A549 (cell line): ENCODE data around the gene SYP. TPM values are rescaled to one million over a fixed set of nuclear protein-coding genes. Genes with fewer than 3 reads are reported as not detected.

Experiments used
- ATAC-seq, 2 experiments: fragments of 200-7000 bp in 1 of 2; fragments of >200 bp in 1 of 2; cut with Nextera tagmentation in 1 of 2; cut with Tn5 transposase in 1 of 2; 3 replicates each; pipeline versions ENCODE4 v1.8.0 to v1.9.1; 2018 to 2020; ENCODE audit warnings: mild to moderate bottlenecking in 1 of 2, moderate library complexity in 1 of 2
- CTCF ChIA-PET: fragments of 300-600 bp; sonication (Branson Sonifier 250); formaldehyde crosslinking; extraction: SDS; loops from one replicate; lab custom pipeline; 2021; ENCODE audit warnings: antibody characterized with exemption, inconsistent platforms; lab: Yijun Ruan, JAX
- POLR2A ChIA-PET: fragments of 350-600 bp; formaldehyde crosslinking; extraction: SDS; loops from one replicate; lab custom pipeline; 2021; ENCODE audit warnings: antibody characterized with exemption, inconsistent platforms; lab: Yijun Ruan, JAX
- DNase-seq, 2 experiments: peaks; one replicate each; pipeline versions ENCODE4 v3.0.0 to v3.0.0-alpha.2; 2011 to 2016; ENCODE audit warnings: low read depth in 1 of 2, low spot score in 1 of 2
- FAIRE-seq: peaks from 2 replicates; lab custom pipeline; 2011; peaks lifted over from hg19 to GRCh38; lab: Jason Lieb, UNC
- H3K27ac ChIP-seq, 2 experiments: fragments of >200 bp; sonication (Bioruptor Twin); formaldehyde crosslinking; 3 replicates each; pipeline ENCODE4 v1.5.1; 2016 to 2017
- H3K4me1 ChIP-seq: fragments of >200 bp; sonication (Bioruptor Twin); formaldehyde crosslinking; 3 replicates; pipeline ENCODE4 v1.6.1; 2016
- H3K4me2 ChIP-seq: fragments of >200 bp; sonication (Bioruptor Twin); formaldehyde crosslinking; 3 replicates; pipeline ENCODE4 v1.6.1; 2016
- H3K4me3 ChIP-seq: fragments of >200 bp; sonication (Bioruptor Twin); formaldehyde crosslinking; 3 replicates; pipeline ENCODE4 v1.5.1; 2016
- H3K9me3 ChIP-seq: fragments of >200 bp; sonication (Bioruptor Twin); formaldehyde crosslinking; 3 replicates; pipeline ENCODE4 v1.6.1; 2016
- CBX8 ChIP-seq: fragments of 200-600 bp; sonication (generic); IDR thresholded peaks from 2 replicates; pipeline ENCODE4 v1.6.1; 2016
- CEBPB ChIP-seq, 2 experiments: fragments of >200 bp in 1 of 2; sonication (Bioruptor Twin) in 1 of 2; formaldehyde crosslinking in 1 of 2; IDR thresholded peaks; 2 replicates each; pipeline ENCODE4 v1.6.1; 2012 to 2016
- CHD2 ChIP-seq: fragments of 150-350 bp; IDR thresholded peaks from 2 replicates; pipeline ENCODE4 v1.6.1; 2014; ENCODE audit warnings: low read length; ENCODE audit not compliant: partially characterized antibody
- CHD4 ChIP-seq: fragments of 200-600 bp; sonication (generic); IDR thresholded peaks from 2 replicates; pipeline ENCODE4 v1.6.1; 2016; ENCODE audit warnings: antibody characterized with exemption, mild to moderate bottlenecking, borderline replicate concordance
- EP300 ChIP-seq, 2 experiments: fragments of >200 bp; sonication (Bioruptor Twin); formaldehyde crosslinking; IDR thresholded peaks; 2 replicates in 1 of 2; 3 replicates in 1 of 2; pipeline ENCODE4 v1.6.1; 2016 to 2017
- FOSB ChIP-seq: fragments of 250-450 bp; sonication (Bioruptor Pico); IDR thresholded peaks from 2 replicates; pipeline ENCODE4 v1.5.0; 2020; ENCODE audit warnings: mild to moderate bottlenecking, moderate library complexity
- FOSL2 ChIP-seq, 2 experiments: fragments of 450-650 bp in 1 of 2; fragments of >200 bp in 1 of 2; sonication (Bioruptor Twin) in 1 of 2; formaldehyde crosslinking; IDR thresholded peaks; 2 replicates each; pipeline versions ENCODE4 v1.5.0 to v1.6.1; 2016 to 2020; ENCODE audit warnings: mild to moderate bottlenecking in 1 of 2, moderate library complexity in 1 of 2
- GATA3 ChIP-seq: IDR thresholded peaks from 2 replicates; pipeline ENCODE4 v1.6.1; 2012; ENCODE audit warnings: borderline replicate concordance
- HDAC2 ChIP-seq: fragments of 200-600 bp; sonication (generic); IDR thresholded peaks from 2 replicates; pipeline ENCODE4 v1.6.1; 2016
- JUN ChIP-seq, 2 experiments: fragments of >200 bp; sonication (Bioruptor Twin); formaldehyde crosslinking; IDR thresholded peaks; 2 replicates in 1 of 2; 3 replicates in 1 of 2; pipeline ENCODE4 v1.6.1; 2016 to 2017
- MAFK ChIP-seq: fragments of 450-650 bp; IDR thresholded peaks from 2 replicates; pipeline ENCODE4 v1.6.1; 2014; ENCODE audit not compliant: partially characterized antibody
- POLR2A ChIP-seq: IDR thresholded peaks from 2 replicates; pipeline ENCODE4 v1.6.1; 2012; ENCODE audit warnings: mild to moderate bottlenecking, low read length
- RAD21 ChIP-seq, 2 experiments: fragments of >200 bp in 1 of 2; sonication (Bioruptor Twin) in 1 of 2; formaldehyde crosslinking in 1 of 2; IDR thresholded peaks in 1 of 2; conservative IDR thresholded peaks in 1 of 2; 2 replicates in 1 of 2; 3 replicates in 1 of 2; pipeline ENCODE4 v1.6.1; 2012 to 2018; ENCODE audit warnings: inconsistent platforms in 1 of 2
- RCOR1 ChIP-seq: fragments of 150-350 bp; IDR thresholded peaks from 2 replicates; pipeline ENCODE4 v1.6.1; 2014; ENCODE audit warnings: antibody characterized with exemption, low read length, low read depth
- REST ChIP-seq: fragments of 200-600 bp; sonication (generic); IDR thresholded peaks from 2 replicates; pipeline ENCODE4 v1.6.1; 2016; ENCODE audit warnings: antibody characterized with exemption, mild to moderate bottlenecking, moderate library complexity
- RFX5 ChIP-seq: fragments of 450-650 bp; IDR thresholded peaks from 2 replicates; pipeline ENCODE4 v1.7.1; 2014; ENCODE audit warnings: antibody characterized with exemption, mild to moderate bottlenecking, moderate library complexity
- RNF2 ChIP-seq: fragments of 200-600 bp; sonication (generic); IDR thresholded peaks from 2 replicates; pipeline ENCODE4 v1.6.1; 2016; ENCODE audit warnings: low read depth, mild to moderate bottlenecking, antibody characterized with exemption, moderate library complexity, borderline replicate concordance
- ZNF302 ChIP-seq: fragments of 250-450 bp; sonication (Bioruptor Pico); IDR thresholded peaks from 2 replicates; pipeline ENCODE4 v1.9.0; 2021; ENCODE audit warnings: inconsistent platforms, mild to moderate bottlenecking, moderate library complexity
- WGBS: methylation state at CpG from one replicate; pipeline ENCODE4 v1.1.6; 2017; ENCODE audit errors: missing lambda C conversion rate; 5-methylcytosine and 5-hydroxymethylcytosine counted together
- polyA plus RNA-seq, 4 experiments: library from polyadenylated mRNA; depleted of rRNA in 3 of 4; stranded (reverse); fragments of >200 nt; fragmentation: RNase III in 1 of 4; extraction: RNeasy Plus Mini Kit Qiagen cat#74134 plus additional on column Dnase treatment in 1 of 4; gene quantifications; 2 replicates in 3 of 4; 3 replicates in 1 of 4; pipeline ENCODE4 v1.2.3, GENCODE V29; 2011 to 2017
- TF ChIP-seq, protein P1 (sequence below): fragments of 250-450 bp; sonication (Bioruptor Pico); IDR thresholded peaks from 2 replicates; pipeline ENCODE4 v1.5.0; 2021; ENCODE audit warnings: mild to moderate bottlenecking, moderate library complexity, borderline replicate concordance
- TF ChIP-seq, protein P2 (sequence below): IDR thresholded peaks from 2 replicates; pipeline ENCODE4 v1.6.1; 2012
- TF ChIP-seq, protein P3 (sequence below): fragments of >200 bp; sonication (Bioruptor Twin); formaldehyde crosslinking; IDR thresholded peaks from 3 replicates; pipeline ENCODE4 v1.6.1; 2016
- TF ChIP-seq, protein P4 (sequence below): fragments of 250-450 bp; sonication (Bioruptor Pico); IDR thresholded peaks from 2 replicates; pipeline ENCODE4 v1.5.0; 2020; ENCODE audit warnings: low read depth, mild to moderate bottlenecking, moderate library complexity
- TF ChIP-seq, protein P5 (sequence below): IDR thresholded peaks from 2 replicates; pipeline ENCODE4 v1.6.1; 2012; ENCODE audit warnings: low read depth, borderline replicate concordance

SYP gene
- polyA plus RNA-seq, 2 of the 4 experiments (the other 2 are of a cell fraction), result 1.3 to 3.8 TPM

GRCh38 chrX:49186125-49187027 lies 13.6 kb downstream of the SYP start, which contains the start of gene PRICKLE3 (continued):
- TF ChIP-seq, protein P1, sequence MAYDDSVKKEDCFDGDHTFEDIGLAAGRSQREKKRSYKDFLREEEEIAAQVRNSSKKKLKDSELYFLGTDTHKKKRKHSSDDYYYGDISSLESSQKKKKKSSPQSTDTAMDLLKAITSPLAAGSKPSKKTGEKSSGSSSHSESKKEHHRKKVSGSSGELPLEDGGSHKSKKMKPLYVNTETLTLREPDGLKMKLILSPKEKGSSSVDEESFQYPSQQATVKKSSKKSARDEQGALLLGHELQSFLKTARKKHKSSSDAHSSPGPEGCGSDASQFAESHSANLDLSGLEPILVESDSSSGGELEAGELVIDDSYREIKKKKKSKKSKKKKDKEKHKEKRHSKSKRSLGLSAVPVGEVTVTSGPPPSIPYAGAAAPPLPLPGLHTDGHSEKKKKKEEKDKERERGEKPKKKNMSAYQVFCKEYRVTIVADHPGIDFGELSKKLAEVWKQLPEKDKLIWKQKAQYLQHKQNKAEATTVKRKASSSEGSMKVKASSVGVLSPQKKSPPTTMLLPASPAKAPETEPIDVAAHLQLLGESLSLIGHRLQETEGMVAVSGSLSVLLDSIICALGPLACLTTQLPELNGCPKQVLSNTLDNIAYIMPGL, result no peak
- TF ChIP-seq, protein P2, sequence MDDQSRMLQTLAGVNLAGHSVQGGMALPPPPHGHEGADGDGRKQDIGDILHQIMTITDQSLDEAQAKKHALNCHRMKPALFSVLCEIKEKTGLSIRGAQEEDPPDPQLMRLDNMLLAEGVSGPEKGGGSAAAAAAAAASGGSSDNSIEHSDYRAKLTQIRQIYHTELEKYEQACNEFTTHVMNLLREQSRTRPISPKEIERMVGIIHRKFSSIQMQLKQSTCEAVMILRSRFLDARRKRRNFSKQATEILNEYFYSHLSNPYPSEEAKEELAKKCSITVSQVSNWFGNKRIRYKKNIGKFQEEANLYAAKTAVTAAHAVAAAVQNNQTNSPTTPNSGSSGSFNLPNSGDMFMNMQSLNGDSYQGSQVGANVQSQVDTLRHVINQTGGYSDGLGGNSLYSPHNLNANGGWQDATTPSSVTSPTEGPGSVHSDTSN, result no peak
- TF ChIP-seq CEBPB (IDR thresholded peaks at IDR 0.05), result no peak

GRCh38 chrX:49184294-49185281 lies 15.4 kb downstream of the SYP start:
- ChIA-PET POLR2A (interaction anchor here (0.7 to 1.2 kb wide), 5 partner anchors 13 to 226 kb away, joined by 3 to 11 read pairs (median 5); partner anchors contain the start of genes GRIPAP1, PLP2 and PPP1R3F), CTCF (interaction anchor here (0.7 to 2.0 kb wide), 5 partner anchors 16 to 102 kb away, joined by 3 to 8 read pairs (median 3); no protein-coding TSS in a partner anchor)
- peak overlapping the region; percentile 63 for H3K4me3 ChIP-seq
- FAIRE-seq (peak; percentile 100), ATAC-seq (peak; percentile 71 to 87), DNase-seq (peak; percentile 69 to 95)
- H3K9me3 ChIP-seq, result no peaks in the 10 kb centered on the region
- under 1% methylated on average over 18 of the region's 46 CpGs for WGBS
- peaks cover 27% of the 10 kb centered on the region for H3K4me1 ChIP-seq
- H3K4me2 ChIP-seq, result peak overlapping the region; percentile 99
- H3K27ac ChIP-seq, result peak overlapping the region; percentile 84 to 100
- TF ChIP-seq EP300 (IDR thresholded peaks at IDR 0.05), result no peak
- TF ChIP-seq, protein P3, sequence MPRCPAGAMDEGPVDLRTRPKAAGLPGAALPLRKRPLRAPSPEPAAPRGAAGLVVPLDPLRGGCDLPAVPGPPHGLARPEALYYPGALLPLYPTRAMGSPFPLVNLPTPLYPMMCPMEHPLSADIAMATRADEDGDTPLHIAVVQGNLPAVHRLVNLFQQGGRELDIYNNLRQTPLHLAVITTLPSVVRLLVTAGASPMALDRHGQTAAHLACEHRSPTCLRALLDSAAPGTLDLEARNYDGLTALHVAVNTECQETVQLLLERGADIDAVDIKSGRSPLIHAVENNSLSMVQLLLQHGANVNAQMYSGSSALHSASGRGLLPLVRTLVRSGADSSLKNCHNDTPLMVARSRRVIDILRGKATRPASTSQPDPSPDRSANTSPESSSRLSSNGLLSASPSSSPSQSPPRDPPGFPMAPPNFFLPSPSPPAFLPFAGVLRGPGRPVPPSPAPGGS, result no peak
- TF ChIP-seq CHD2, result no peak
- TF ChIP-seq ZNF302 (CRISPR knock-in tag), result no peak
- no peak for TF ChIP-seq RNF2
- TF ChIP-seq RFX5, result no peak
- TF ChIP-seq CBX8, result no peak
- TF ChIP-seq, protein P4, sequence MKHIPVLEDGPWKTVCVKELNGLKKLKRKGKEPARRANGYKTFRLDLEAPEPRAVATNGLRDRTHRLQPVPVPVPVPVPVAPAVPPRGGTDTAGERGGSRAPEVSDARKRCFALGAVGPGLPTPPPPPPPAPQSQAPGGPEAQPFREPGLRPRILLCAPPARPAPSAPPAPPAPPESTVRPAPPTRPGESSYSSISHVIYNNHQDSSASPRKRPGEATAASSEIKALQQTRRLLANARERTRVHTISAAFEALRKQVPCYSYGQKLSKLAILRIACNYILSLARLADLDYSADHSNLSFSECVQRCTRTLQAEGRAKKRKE (CRISPR knock-in tag), result no peak
- TF ChIP-seq, protein P5, sequence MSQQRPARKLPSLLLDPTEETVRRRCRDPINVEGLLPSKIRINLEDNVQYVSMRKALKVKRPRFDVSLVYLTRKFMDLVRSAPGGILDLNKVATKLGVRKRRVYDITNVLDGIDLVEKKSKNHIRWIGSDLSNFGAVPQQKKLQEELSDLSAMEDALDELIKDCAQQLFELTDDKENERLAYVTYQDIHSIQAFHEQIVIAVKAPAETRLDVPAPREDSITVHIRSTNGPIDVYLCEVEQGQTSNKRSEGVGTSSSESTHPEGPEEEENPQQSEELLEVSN, result no peak; the same call in 1 of the 2 replicates
- TF ChIP-seq HDAC2, result no peak
- TF ChIP-seq CHD4, result no peak
- TF ChIP-seq JUN (IDR thresholded peaks at IDR 0.05), result peak in 1 of 2 experiments; percentile 59; a peak in 1 of 5 replicates
- TF ChIP-seq GATA3, result no peak
- 0 out of 5 replicates have a peak, but pooled peaks of 1 of the 2 experiments have one; percentile 15 for TF ChIP-seq RAD21 (conservative IDR thresholded peaks at IDR 0.05 in 1 of 2, IDR thresholded peaks at IDR 0.05 in 1 of 2)
- peak; percentile 62 for TF ChIP-seq POLR2A
- TF ChIP-seq RCOR1, result no peak
- TF ChIP-seq REST, result no peak
- TF ChIP-seq MAFK, result no peak
- no peak for TF ChIP-seq FOSL2 (IDR thresholded peaks at IDR 0.05)
- peak; percentile 67 for TF ChIP-seq FOSL2 (CRISPR knock-in tag; IDR thresholded peaks at IDR 0.05)
- no peak for TF ChIP-seq FOSB (CRISPR knock-in tag)
